Endothelial cell of hepatic sinusoid (primary cell): ENCODE data around the gene LRRC63.

Experiments used
- in situ Hi-C: cut with HindIII; loops from 2 replicates; pipeline ENCODE4 v1.10.0; 2017; ENCODE audit warnings: low sequenced_read_pairs

Gene LRRC63

DNA sequence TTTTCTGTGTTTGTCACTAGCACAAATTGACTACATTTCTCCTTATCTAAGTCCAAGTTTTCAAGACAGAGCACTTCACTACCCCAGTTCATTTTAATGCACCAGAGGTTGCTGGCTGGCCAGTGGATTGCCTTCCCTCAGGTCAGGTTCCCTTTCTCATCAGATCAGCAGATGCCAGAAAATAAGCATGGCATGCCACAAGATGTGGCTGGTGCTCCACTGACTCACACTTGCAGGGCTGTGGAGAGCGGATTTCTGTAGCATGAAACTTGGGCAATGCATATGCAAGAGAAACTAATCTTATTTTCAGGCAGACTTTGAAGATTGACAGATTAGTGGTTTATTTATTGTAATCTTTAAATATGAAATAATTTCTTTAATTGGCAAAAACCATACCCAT is 95.8 kb downstream of the LRRC63 start:
- in situ Hi-C loops = no loop called here

DNA sequence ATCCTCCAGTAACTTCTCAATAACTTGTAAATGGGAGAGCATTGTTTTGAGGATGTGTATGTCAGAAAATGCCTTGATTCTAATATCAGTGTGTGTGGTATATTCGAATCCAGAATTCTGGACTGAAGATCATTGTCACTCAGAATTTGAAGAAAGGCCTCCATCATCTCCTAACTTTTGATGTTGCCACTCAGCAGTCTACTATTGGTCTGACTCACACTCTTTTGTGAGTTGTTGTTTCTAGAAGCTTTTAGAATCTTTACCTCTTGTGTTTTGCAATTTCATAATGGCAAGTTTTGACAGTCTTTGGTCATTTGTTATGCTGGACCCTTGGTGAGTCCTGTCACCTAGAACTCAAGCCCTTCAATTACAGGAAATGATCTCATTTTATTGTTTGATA is 98.3 kb downstream of the LRRC63 start:
- in situ Hi-C loops = no loop called here

DNA sequence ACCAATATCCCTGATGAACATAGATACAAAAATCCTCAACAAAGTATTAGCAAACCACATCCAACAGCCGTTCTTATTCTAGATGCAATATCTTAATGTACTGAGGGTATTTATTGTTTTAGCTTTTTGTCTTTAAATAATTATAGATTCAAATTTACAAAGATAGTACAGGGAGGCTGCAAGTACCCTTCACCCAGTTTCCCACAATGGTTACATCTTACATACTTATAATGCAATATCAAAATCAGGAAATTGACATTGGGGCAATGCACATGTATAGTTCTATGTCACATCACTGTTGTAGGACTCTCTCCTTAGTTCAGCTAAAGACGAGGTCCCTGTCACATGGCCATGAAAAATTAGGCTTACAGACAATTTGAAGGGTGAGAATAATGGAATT is 99.5 kb downstream of the LRRC63 start:
- in situ Hi-C loops = no loop called here

DNA sequence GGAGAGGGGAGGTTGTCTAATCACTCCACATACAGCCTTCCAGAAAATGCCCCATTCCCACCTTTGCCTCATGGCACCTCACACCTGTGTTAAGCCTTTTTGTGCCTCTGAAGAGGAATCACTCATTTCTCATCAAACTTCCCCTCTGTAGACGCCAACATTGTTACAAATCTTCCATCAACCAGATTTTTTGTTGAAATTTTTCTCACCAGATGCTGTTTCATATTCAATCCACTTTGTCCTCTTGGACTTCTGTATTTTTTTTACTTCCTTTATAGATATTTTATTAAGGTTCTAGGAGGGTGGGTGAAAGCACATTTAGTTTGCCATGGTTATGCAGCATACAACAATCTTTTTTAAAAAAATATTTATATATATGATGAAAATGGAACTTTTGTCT is 101.3 kb downstream of the LRRC63 start:
- in situ Hi-C loops = no loop called here

DNA sequence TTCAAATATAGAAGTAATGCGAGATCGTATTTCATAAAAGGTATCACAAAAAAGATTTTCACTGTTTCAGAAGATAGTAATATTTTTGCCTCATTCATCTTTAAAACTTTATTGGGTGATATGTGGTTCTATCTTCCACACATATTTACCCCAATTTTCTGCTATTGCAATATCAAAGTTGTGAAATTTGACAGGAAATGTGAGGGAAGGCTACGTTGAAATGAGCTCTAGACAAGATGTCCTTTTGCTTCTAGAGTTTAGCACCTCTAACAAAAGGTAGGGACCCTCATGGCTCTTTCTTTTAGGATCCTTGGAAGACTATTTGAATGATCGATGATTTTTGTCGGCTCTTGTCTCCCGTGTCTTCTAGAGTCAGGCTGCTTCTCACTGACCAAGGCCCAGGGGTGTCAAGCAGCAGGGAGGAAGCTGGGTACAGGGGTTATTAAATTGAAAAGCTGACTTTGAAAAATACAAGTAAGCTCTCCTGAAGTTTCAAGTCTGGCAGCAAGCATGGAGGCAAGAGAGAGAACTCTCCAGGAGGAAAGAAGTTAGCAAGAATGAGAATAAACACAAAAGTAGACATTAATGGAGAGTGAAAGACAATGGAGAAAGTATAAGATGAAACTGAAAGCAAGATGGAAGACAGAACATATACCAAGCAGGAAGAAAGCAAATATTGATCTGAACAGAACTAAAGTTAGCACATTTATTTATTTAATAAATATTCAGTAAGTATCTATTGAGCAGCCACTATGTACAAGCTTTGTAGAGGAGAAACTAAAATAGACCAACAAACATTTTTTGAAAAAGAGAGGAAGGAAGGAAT is 101.9 kb downstream of the LRRC63 start:
- in situ Hi-C loops = no loop called here

DNA sequence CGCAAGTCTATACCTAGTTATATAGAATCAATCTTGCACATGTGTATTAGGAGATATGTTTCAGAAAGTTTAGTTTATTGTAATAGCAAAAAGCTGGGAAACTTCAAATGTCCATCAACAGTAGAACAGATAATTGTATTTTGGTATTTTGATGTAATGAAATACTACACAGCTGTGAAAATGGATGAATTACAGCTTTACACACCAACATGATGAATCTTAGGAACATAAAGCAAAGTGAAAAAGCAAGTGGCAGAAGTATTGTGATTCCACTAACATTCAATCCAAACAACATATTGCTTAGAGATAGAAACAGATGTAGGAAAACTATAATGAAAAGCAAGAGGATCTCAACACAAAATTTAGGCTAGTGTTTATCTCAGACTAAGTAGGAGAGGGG is 102.9 kb downstream of the LRRC63 start:
- in situ Hi-C loops = no loop called here

DNA sequence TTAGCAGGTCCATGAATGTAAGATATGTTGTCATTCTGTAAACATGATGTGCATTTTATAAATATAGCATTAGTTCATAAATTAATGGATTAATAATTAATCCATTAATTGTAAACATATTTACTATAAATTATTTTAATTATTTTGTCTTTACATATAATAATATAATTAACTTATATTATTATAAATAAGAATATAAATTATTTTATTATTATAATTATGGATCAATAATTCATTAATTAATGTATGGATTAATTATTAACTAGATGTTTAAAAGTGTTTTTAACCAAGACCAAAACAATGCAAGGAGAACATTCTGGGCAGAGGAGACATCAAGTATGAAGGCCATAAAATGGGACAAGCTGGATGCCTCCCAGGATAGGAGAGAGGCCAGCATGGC is 103.3 kb downstream of the LRRC63 start:
- in situ Hi-C loops = no loop called here

DNA sequence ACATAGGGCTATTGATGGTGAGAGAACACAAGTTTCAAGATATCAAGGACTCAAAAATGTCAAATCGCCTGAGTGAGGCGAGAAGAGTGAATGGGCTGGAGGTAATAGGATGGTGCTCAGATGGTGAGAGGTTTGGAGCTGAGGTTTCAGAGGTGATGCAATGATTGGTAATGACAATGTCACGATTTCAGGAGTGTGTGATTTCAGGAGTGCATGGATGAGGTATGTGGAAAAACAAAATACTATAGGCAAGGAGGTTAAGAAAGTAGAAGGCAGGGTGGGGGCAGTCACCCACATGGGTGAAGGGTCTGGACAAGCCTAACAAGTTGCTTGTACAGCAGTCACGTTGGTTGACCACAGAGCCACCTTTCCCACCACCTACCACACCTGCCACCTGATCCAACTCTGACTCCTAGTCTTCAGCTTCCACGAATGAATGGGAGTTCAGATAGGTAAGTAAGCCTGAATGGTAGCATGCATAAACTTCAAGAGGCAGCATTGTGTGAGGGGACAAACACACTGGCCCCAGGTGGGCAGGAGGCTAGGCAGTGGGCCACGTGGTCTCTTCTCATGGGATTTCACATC is 103.9 kb downstream of the LRRC63 start:
- in situ Hi-C loops = no loop called here

DNA sequence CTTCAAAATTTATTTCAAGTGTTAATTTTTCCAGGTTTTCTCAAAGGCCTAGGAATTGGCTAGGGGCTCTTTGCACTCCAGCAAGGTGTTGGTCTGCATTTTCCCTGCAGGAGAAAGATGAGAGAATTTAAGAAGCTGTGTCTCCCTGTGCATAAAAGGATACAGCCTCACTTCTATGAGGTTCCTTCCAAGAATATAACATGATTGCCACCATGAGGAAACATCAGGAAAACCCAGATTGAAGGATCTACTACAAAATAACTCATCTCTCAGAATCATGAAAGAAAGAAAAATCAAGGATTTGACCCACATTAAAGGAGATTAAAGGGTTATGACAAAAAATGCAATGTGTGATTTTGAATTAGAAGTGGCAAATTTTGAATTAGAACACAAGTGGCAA is 105.4 kb downstream of the LRRC63 start:
- in situ Hi-C loops = no loop called here

DNA sequence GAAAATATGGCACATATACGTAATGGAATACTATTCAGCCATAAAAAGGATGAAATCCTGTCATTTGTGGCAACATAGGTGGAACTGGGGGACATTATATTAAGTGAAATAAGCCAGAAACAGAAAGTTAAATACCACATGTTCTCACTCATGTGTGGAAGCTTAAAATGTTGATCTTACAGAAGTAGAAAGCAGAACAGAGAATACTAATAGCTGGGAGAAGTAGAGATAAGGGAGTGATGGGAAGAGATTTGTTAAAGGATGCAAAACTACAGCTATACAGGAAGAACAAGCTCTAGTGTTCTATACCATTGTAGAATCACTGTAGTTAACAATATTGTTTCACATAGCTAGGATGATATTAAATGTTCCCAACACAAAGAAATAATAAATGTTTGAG is 107.3 kb downstream of the LRRC63 start:
- in situ Hi-C loops = no loop called here

DNA sequence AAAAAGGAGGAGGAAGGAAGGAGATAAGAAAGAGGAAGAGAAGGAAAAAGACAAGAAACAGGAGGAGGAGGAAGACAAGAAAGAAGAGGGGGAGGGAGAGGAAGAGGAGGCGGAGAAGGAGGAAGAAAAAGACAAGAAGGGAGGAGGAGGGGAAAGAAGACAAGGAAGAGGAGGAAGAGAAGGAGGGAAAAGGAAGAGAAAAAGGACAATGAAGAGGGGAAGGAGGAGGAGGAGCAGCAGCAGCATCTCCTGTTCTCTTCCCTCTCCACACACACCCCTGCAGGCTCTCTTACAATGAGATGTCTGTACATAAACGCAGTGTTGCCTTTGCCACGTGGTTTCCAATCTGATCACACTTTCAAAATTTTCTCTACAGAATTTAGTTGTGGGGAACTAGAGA is 108.7 kb downstream of the LRRC63 start:
- in situ Hi-C loops = no loop called here

DNA sequence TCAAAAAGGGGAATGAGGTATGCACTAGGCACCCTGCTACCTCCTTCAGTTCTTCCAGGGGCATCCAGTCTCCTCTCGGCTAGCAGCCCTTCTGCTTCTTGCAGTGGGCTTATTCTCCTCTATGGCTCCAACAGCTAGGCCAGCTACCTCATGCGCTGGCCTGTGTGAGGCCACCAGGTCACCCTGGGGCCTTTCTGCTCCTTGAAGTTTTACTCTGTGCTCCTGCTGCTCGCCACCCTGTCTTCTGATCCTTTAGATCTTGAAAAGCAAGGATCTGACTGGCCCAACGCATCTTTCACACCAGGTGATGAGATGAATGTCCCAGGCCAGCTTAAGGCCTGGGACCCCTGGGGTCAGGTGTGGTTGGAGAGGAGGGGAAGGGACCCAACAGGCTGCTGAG is 109.1 kb downstream of the LRRC63 start:
- in situ Hi-C loops = no loop called here

DNA sequence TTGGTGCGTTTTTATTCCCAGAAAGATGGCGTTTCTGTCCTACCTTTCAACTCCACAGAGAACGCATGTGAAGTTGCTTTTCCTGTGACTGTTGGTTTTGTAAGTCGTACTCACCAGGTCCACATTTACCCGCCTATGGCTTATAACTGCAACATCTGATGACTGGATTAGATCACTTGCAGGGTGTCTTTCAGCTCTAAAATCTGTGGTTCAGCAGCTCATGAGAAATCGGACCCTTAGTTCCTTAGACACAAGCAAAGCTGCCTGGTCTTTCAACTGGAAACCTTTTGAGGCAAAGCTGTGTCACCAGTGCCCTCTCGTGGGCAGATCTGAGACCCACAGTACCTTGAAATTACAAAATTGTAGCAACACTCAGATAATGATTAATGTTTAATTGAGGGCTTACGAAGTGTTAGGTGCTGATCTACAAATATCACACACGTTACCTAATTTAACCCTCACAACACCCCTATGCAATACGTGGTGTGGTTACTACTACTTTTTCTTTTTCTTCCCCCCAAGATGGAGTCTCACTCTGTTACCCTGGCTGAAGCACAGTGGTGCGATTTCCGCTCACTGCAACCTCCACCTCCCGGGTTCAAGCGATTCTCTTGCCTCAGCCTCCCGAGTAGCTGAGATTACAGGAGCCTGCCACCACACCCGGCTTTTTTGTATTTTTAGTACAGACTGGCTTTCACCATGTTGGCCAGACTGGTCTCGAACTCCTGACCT is 109.9 kb downstream of the LRRC63 start:
- in situ Hi-C loops = no loop called here

DNA sequence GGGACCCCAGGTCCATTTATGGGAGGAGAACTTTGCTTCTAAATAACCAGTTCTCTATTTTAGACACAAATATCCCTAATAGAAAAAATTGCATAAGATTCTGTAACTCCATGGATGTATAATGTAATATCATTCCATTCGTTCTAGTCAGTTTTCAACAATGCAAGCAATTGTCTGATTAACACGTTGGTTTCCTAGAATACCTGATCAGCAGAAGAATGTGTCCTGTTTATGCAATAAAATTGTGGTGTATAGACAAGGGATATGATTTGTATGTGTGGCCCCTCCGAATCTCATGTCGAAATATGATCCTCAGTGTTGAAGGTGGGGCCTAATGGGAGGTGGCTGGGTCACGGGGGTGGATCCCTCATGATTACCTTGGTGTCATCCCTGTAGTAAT is 113.2 kb downstream of the LRRC63 start:
- in situ Hi-C loops = no loop called here
